ENCODE data around the gene MTF2.

Gene MTF2

DNA sequence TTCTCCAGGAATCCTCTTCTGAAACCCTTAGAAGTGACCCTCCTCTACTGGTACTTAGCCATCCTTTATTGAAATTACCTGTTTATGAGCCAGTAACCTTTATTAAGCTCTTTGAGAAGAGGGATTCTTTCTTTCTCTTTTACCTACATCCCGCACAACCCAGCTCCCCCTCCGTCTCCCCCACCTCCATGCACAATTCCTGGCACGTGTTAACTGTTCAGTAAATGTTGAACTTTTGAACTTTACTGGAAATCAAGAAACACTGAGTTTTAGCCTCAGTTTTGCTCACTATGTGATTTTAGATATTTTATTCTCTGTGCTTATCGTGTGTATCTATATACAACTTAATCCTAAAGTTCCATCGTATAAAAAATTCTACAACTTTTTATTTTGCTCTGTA lies 99.3 kb downstream of the MTF2 start:
- H3K4me1 ChIP-seq (ENCODE audit: low read length) = peaks cover 19% of the 10 kb centered on the region
- no peak overlapping the region for H2AFZ ChIP-seq (ENCODE audit: low read depth, low read length)
- H3K4me3 ChIP-seq (ENCODE audit: low read length) = peak overlapping the region; percentile 100
- H3K79me2 ChIP-seq (ENCODE audit: low read length) = peaks cover 87% of the 10 kb centered on the region
- no peak for TF ChIP-seq EZH2phosphoT487 (IDR thresholded peaks at IDR 0.05; ENCODE audit: low read depth)
- TF ChIP-seq, protein P1, sequence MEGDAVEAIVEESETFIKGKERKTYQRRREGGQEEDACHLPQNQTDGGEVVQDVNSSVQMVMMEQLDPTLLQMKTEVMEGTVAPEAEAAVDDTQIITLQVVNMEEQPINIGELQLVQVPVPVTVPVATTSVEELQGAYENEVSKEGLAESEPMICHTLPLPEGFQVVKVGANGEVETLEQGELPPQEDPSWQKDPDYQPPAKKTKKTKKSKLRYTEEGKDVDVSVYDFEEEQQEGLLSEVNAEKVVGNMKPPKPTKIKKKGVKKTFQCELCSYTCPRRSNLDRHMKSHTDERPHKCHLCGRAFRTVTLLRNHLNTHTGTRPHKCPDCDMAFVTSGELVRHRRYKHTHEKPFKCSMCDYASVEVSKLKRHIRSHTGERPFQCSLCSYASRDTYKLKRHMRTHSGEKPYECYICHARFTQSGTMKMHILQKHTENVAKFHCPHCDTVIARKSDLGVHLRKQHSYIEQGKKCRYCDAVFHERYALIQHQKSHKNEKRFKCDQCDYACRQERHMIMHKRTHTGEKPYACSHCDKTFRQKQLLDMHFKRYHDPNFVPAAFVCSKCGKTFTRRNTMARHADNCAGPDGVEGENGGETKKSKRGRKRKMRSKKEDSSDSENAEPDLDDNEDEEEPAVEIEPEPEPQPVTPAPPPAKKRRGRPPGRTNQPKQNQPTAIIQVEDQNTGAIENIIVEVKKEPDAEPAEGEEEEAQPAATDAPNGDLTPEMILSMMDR (IDR thresholded peaks at IDR 0.05; ENCODE audit: low read depth, low read length) = no peak
- H3K4me2 ChIP-seq (ENCODE audit: low read length) = peak overlapping the region; percentile 77
- no peaks in the 10 kb centered on the region for H3K9me3 ChIP-seq (ENCODE audit: insufficient read depth, low read length)
- no peak overlapping the region for H3K27ac ChIP-seq (ENCODE audit: low read length)
- H3K27me3 ChIP-seq (ENCODE audit: low read depth, low read length) = no peaks in the 10 kb centered on the region
- peaks cover 37% of the 10 kb centered on the region for H4K20me1 ChIP-seq (ENCODE audit: insufficient read depth, low read length)
- 0 out of 2 replicates have a peak overlapping the region, but pooled peaks have one; percentile 100 for H3K9ac ChIP-seq (ENCODE audit: low read length)
- peaks cover 16% of the 10 kb centered on the region for H3K36me3 ChIP-seq (replicated peaks; ENCODE audit: low read depth, low read length)

DNA sequence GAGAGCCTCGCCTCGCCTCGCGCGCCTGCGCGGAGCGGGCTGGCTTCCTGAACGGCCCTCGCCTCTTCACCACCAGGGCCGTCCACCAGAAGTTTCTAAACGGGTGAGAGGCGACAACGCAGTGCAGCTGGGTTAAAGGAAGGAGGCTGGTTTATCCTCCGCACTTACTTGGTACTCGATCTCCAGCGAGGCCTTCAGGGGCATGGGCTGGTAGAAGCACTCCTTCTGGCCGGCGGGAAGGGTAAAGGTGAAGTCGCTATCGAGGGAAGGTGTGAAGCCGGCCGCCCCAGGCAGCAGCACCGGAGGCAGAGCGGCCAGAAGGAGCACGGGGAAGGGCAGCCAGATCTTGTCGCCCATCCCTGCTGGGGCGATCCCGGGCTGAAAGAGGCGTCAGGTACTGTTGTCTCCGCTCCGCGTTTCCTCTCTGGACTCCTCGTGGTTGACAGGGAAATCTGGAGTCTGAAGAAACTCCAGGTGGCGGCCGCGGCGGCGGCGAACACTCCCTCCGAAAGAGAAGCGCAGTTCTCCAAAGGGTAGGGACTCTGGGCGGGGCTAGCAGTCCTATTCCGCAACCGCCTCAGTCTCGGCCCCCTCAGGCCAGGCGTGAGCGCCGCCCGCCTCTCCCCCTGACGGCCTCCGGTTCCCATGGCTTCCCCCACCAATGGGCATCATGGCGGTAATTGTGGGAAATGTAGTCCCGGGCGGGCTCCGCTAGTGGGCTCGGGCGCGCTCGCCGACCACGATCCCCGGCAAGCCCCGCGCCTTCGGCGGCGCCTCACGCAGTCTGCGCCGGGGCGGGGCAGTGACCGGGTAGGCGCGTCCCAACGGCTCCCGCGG lies 101.0 kb downstream of the MTF2 start, which contains the start of gene TMED5:
TSS of gene TMED5 (minus strand) at position 528 of the 837 bp plus-strand sequence. CDS start at position 357, 171 bp downstream.
- peaks cover 72% of the 10 kb centered on the region for H3K79me2 ChIP-seq (ENCODE audit: low read length)

DNA sequence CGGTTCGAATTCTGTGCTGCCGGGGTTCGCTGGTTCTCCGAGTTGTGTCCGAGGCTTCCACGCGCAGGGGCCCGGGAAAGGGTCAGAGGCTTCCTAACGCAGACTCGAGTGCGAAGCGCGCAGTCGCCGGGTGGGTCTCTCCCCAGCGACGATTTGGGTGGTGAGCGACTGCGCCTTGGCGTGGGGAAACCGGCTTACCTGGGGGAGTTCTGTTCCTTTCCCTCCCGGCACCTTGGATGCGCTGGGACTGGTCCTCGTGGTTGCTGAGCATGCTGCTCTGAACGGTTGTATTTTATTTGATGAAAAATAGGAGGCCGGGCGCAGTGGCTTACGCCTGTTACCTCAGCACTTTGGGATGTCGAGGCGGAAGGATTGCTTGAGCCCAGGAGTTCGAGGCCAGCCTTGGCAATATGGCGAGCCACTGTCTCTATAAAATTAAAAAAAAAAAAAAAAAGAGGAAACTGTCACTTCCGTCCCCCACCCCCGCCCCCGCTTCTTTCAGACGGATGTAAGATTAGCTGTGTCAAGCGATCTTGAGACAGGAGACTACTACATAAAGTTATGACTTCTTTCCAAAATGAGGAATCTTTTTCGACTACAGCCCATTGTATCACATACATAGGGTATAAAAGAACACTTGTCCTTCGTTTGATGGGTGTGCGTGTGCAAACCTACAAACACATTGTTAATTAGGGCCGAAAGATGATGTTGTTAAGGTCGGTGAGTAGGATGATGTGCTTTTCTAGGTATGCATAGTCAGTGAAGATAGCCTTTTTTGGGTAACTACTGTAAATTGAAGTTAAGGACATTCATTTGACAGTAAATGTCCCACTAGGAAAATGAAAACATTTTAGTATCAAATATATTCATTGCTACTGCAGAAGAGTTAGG lies 101.9 kb downstream of the MTF2 start, which contains the start of gene CCDC18:
TSS of gene CCDC18 (plus strand) at position 2 of the 891 bp plus-strand sequence. CDS start 2,638 bp downstream, outside the sequence.
- Histone ChIP-seq H3K9me3 (ENCODE audit: insufficient read depth, low read length) (no peaks in the 10 kb centered on the region), H2AFZ (ENCODE audit: low read depth, low read length) (peak within 1 kb of the TSS; percentile 75; the same call in 1 of the 2 replicates), H4K20me1 (ENCODE audit: insufficient read depth, low read length) (peaks cover 24% of the 10 kb centered on the region), H3K4me3 (ENCODE audit: low read length) (peak within 1 kb of the TSS; percentile 100), H3K27me3 (ENCODE audit: low read depth, low read length) (no peaks in the 10 kb centered on the region), H3K27ac (ENCODE audit: low read length) (peak within 1 kb of the TSS; percentile 97), H3K36me3 (replicated peaks; ENCODE audit: low read depth, low read length) (peaks cover 15% of the 10 kb centered on the region), H3K4me1 (ENCODE audit: low read length) (peaks cover 19% of the 10 kb centered on the region), H3K79me2 (ENCODE audit: low read length) (peaks cover 67% of the 10 kb centered on the region), H3K9ac (ENCODE audit: low read length) (peak within 1 kb of the TSS; percentile 100), H3K4me2 (ENCODE audit: low read length) (peak within 1 kb of the TSS; percentile 94)
- TF ChIP-seq EZH2phosphoT487 (IDR thresholded peaks at IDR 0.05; ENCODE audit: low read depth) = no peak
- TF ChIP-seq, protein P1 (IDR thresholded peaks at IDR 0.05; ENCODE audit: low read depth, low read length) = no peak

More for the DNA sequence above, 101.0 kb downstream of the MTF2 start, which contains the start of gene TMED5:
- Histone ChIP-seq H3K27ac (ENCODE audit: low read length) (peak within 1 kb of the TSS; percentile 97), H3K9ac (ENCODE audit: low read length) (peak within 1 kb of the TSS; percentile 100), H4K20me1 (ENCODE audit: insufficient read depth, low read length) (peaks cover 24% of the 10 kb centered on the region), H3K27me3 (ENCODE audit: low read depth, low read length) (no peaks in the 10 kb centered on the region), H3K4me1 (ENCODE audit: low read length) (peaks cover 19% of the 10 kb centered on the region), H3K4me2 (ENCODE audit: low read length) (peak within 1 kb of the TSS; percentile 94), H3K9me3 (ENCODE audit: insufficient read depth, low read length) (no peaks in the 10 kb centered on the region), H3K4me3 (ENCODE audit: low read length) (peak within 1 kb of the TSS; percentile 100), H2AFZ (ENCODE audit: low read depth, low read length) (peak within 1 kb of the TSS; percentile 75; the same call in 1 of the 2 replicates), H3K36me3 (replicated peaks; ENCODE audit: low read depth, low read length) (peaks cover 16% of the 10 kb centered on the region)
- TF ChIP-seq, protein P1 (IDR thresholded peaks at IDR 0.05; ENCODE audit: low read depth, low read length) = no peak

Measured in OCI-LY3 (cell line).